ENCODE measurements around the gene UBASH3A.
A peak's percentile ranks its signal among the peaks of the same experiment; 100 is the strongest.

UBASH3A gene, protein sequence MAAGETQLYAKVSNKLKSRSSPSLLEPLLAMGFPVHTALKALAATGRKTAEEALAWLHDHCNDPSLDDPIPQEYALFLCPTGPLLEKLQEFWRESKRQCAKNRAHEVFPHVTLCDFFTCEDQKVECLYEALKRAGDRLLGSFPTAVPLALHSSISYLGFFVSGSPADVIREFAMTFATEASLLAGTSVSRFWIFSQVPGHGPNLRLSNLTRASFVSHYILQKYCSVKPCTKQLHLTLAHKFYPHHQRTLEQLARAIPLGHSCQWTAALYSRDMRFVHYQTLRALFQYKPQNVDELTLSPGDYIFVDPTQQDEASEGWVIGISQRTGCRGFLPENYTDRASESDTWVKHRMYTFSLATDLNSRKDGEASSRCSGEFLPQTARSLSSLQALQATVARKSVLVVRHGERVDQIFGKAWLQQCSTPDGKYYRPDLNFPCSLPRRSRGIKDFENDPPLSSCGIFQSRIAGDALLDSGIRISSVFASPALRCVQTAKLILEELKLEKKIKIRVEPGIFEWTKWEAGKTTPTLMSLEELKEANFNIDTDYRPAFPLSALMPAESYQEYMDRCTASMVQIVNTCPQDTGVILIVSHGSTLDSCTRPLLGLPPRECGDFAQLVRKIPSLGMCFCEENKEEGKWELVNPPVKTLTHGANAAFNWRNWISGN

DNA sequence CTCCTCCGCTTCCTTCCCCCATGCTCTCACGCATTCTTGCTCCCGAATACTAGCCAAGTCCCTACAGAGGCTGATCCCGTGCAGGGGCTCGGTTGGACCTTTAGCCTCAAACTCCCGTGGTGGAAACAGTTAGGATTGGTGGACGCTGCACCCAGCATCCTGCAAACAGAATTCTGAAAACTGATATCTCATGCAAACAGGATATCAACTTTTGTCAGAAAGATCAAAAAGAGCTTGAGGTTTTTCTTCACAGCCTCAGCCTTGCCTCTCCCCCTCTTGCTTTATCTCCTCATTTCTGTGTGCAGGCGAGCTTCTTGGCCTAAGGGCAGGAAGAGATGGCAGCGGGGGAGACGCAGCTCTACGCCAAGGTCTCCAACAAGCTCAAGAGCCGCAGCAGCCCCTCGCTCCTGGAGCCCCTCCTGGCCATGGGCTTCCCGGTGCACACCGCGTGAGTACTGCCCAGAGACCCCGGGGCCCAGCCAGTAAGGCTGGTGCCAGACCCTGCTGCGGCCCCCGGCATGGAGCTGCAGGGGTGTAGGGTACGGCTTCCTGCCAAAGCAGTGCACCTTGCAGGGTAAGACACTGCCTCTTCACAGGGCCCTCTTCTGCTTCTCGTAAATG is at the start of gene UBASH3A:
TSS of gene UBASH3A (plus strand) at position 292 of the 621 bp plus-strand sequence. CDS start at position 336, 44 bp downstream.
- peak; percentile 71 for DNase-seq

DNA sequence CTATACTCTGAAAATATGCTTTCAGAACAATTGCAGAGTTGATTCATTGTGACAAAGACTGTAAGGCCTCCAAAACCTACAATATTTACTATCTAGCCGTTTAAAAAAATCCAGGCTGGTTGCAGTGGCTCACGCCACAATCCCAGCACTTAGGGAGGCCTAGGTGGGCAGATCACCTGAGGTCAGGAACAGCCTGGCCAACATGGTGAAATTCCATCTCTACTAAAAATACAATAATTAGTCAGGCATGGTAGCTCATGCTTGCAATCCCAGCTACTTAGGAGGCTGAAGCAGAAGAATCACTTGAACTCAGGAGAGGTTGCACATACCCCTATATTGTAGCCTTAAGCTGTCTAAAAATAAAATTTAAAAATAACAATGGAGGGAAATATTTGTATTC is 47.7 kb upstream of the UBASH3A start:
- no peak for DNase-seq

DNA sequence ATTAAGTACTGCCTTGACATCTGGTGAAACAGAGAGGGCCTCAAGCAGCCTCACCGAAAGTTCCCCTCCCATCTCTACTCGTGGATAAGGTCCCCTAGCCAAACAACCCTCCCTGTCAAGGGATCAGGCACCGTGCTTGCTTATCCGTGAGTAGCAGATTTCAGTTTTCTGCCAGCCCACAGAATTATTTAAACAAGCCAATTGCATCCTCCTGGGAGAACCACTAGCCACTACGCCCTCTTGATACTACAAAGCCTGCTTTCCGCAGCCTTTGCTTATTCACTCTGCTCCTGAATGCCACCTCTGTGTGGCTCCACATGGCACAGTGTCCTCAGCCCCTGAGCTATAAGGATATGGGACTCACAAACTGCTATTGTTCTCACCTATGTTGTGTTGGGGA is 47.1 kb upstream of the UBASH3A start:
- DNase-seq = no peak

DNA sequence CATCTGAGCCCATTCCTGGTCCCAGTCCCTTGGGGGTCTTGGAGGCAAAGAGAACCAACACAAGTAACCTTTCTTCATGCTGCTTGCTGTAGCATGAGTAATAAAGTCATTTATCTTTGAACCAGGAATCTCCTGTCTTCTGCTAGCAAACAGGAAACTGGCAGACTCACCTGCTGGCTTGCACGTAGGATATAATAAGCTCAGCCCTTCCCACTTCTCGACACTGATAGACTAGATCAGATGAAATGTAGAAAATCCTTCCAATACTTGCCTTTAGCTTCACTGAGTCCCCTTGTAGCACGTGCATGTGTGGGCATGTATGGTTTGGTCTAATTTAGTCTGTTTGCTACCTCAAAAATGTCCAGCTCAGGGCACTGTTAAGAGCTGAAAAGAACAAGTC is 46.4 kb upstream of the UBASH3A start:
- no peak for DNase-seq

DNA sequence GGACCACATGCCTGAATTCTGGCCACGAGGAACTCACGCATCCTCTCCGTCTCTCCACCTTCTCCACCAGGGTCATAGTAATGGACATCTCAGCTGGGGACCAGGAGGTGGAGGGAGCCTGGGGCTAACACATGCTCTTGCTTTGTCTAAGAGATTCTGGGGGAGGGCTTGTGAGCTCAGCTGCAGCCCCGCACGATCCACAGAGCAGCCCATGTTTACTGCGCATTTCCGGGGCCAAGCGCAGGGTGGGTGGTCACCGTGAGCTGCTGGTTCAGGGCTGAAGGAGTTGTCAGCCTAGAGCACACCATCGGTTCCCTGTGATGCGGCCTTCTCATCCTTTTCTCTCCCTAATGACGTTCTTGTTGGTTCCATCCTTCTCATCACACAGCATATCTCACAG is 45.4 kb upstream of the UBASH3A start:
- DNase-seq = no peak

DNA sequence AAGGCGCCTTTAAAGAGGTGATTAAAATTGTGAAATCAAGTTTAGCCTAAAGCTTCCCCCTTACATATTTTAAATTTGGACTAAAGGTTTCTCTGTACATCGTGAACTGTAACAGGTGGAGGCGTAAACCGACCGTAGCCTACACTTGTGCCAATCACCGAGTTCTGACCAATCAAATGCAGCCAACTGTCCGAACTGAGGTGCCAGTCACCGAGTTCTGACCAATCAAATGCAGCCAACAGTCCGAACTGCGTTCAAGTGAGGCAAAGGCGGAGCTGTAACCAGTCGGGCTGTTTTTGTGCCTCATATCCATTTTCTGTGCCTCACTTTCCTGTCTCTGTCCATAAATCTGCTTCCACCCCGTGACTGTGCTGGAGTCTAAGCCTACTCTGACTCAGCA is 44.8 kb upstream of the UBASH3A start:
- DNase-seq = no peak

DNA sequence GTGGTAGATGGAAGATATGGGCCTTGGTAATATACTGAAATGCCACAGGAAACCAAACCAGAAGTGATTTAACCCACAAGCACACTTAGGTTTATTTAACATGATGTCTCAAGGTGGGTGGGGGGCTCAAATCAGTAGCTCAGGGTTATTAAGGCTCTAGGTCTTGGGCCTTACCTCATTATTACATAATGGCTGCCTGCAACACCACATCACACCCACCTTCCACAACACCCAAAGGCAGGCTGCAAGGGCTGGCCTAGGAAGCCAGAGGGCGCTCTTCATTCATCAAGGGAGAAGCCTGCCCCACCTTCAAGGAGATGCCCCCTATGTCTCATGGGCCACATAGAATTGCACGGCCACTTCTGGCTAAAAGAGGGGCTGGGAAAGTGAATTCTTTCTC is 43.4 kb upstream of the UBASH3A start:
- no peak for DNase-seq

DNA sequence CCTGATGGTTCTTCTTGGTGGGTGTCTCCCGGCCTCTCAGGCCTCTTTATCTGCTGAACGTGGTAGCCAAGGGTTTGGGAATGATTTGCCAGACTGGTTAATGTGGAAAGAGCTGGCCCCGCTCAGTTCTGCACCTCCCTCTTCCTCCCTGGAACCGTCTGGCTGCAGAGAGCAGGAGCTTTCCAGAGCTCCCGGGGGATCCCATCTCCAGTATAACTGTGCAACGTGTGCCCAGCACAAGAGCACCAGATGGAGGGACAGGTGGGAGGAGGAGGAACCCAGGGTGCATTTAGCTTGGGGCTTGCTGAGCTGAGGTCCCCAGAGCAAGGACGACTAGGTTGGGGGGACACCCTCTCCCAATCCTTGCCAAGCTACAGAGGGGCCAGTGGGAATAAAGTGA is 42.4 kb upstream of the UBASH3A start:
- no peak for DNase-seq

DNA sequence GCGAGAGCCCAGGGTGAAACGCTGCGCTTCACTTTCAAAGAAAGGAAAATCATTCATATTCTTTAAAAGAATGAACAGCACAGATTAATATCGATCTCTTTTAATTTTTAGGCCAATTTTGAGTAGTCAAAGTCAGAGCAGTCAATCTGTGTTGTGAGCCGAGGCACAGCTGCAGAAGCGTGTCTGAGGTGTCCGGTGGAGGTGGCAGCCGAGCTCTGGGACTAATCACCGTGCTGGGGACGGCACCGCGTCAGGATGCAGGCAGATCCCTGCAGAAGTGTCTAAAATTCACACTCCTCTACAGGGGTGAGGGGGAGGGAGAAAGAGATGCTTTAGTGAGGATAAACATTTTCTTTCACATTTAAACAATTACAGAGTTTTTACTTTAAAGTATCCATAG is 41.5 kb upstream of the UBASH3A start:
- DNase-seq = no peak

GRCh38 chr21:42362700-42363099 is 41.0 kb upstream of the UBASH3A start:
- no peak for DNase-seq

DNA sequence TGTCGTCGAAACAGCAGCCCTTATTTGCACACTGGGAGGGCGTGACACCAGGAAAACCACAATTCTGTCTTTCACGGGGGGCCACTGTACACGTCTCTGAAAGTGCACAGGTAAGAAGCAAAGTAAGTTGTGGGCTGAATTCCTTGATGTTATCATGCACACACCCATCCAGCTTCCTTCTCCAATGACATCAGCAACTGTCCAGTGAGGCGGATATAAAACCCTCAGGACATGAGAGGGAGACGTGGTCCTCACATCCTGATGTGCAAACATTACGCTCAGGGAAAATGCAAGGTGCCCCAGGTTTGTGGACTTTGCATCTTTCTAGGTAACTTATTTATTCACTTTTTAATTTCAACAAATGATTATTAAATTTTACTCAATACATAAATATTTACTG is 40.4 kb upstream of the UBASH3A start:
- no peak for DNase-seq

DNA sequence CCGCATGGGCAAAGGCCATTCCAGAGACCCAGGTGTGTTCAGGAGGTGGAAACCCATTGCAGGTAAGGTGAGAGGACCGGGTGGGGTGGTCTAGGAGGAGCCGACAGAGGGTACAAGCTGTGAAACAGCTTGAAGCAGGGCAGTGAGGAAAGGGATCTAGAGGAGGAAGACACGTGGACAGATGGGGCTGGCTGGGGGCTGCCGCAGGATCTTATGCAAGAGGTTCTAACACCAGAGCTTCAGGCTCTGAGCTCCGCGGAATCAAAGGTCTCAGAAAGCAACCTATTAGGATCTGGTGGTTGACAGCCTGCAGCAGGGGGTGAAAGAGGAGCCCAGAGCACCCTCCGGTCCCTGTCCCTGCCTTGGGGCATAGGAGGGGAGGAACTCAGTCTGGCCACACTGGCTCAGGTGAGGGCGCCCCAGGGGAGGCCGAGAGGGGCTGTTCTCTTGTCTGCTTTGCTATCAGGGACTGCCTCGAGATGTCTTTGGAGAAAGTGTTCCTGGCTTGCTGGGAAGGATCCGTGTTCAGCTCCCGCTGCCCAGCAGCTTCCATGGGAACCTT is 39.3 kb upstream of the UBASH3A start:
- no peak for DNase-seq

DNA sequence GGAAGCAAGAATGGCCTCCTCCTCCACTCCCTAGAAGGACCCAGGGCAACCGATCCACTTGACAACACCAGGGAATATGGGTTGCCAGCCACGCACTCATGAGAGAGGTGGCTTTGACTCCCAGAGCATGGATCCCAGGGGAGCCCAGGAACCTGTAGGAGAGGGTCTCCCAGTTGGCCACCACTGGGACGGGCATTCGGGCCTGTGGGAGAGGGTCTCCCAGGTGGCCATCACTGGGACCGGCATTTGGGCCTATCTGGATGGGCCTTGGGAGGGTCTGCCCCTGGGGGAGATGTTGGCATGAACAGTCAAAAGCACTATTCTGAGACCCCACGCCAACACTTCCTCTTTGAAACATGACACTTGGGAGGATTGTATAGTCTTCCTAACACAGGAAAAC is 37.9 kb upstream of the UBASH3A start:
- no peak for DNase-seq

DNA sequence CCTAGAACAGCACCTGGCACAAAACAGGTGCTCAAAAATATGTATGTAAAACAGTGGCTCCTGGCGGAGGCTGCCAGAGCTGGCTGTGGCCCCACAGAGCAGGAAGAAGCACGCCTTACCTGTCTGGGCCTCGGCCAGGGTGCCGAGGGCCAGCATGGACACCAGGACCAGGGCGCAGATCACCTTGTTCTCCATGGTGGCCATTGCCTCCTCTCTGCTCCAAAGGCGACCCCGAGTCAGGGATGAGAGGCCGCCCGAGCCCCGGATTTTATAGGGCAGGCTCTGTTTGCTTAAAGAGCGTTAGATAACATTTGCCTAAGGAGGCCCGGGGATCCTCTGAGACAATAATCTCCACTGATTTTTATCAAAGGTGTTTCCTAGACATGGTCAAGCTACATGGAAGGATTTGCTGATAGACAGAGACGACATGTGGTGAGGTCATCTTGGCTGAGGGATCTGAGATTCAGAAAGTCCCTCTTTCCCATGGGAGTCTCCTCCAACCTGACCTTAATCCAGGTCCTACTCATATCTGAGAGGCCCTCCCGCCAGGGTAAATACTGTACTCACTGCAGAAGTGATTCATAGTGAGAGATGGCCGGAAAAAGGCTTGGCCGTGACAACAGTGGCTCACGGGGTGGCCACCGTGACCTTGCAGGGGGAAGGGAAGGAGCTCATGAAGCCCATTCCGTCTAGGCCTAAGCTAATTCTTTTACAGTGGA is 37.3 kb upstream of the UBASH3A start, which contains the start of gene TFF1:
TSS of gene TFF1 (minus strand) at position 244 of the 719 bp plus-strand sequence. CDS start at position 204, 40 bp downstream.
- DNase-seq = no peak

- no peak for DNase-seq
Observed at GRCh38 chr21:42367367-42368165, 36.1 kb upstream of the UBASH3A start.

GRCh38 chr21:42369821-42370220 is 33.9 kb upstream of the UBASH3A start:
- no peak for DNase-seq

DNA sequence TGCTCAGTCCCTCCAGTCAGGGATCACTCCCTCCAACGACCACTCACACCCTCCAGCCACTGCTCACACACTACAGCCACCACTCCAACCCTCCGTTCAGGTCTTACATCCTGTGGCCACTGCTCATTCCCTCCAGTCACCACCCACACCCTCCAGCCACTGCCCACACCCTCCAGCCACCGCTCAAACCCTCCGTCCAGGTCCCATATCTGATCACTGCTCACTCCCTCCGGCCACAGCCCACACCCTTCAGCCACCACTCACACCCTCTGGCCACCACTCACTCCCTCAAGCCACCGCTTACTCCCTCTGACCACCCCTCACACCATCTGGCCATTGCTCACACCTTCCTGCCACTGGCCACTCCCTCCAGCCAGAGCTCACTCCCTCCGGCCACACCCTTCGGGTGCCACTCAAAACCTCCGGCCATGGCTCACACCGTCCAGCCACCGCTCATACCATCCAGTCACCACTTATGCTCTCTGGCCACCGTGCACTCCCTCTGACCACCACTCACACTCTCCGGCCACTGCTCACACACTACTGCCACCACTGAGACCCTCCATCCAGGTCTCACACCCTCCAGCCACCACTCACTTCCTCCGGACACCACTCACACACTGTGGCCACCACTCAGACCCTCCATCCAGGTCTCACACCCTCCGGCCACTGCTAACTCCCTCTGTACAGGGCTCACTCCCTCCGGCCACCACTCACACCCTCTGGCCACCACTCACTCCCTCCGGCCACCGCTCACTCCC is 32.6 kb upstream of the UBASH3A start:
- DNase-seq = no peak

GRCh38 chr21:42373196-42373907 is 30.4 kb upstream of the UBASH3A start:
- no peak for DNase-seq

DNA sequence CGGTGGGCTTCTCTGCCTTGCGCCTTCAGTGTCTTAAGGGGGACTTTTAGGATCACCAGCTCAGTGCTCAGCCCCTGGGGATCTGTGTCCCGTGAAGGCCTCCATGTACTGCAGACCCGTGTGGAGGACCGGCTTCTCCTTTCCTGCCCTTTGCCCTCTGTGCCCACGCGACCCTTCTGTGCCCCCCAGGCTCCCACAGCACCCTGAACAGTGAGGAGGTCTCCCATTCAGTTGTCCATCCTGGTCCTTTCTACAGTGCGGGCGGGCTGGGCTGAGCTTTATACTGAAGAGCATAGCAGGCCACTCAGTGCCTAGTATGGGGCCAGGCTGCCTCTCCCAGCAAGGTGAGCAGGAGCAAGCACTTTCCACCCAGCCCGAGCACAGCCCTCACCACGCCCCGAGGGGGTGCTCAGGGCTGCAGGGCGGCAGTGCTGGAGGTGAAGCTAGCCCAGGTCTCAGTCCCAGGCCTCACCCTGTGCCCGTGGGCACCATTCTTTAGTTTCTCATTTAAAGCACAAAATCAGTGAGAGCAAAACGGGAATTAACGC is 29.7 kb upstream of the UBASH3A start:
- no peak for DNase-seq

GRCh38 chr21:42374457-42374856 is 29.2 kb upstream of the UBASH3A start:
- DNase-seq = no peak
